Kasumi-1 (cell line): ENCODE measurements around the gene NPFFR1.
A peak's percentile ranks its signal among the peaks of the same experiment; 100 is the strongest.

Source experiments
- DNase-seq, 2 experiments: peaks; one replicate each; lab custom pipeline; 2025; lab: John Stamatoyannopoulos, UW

The NPFFR1 gene, protein sequence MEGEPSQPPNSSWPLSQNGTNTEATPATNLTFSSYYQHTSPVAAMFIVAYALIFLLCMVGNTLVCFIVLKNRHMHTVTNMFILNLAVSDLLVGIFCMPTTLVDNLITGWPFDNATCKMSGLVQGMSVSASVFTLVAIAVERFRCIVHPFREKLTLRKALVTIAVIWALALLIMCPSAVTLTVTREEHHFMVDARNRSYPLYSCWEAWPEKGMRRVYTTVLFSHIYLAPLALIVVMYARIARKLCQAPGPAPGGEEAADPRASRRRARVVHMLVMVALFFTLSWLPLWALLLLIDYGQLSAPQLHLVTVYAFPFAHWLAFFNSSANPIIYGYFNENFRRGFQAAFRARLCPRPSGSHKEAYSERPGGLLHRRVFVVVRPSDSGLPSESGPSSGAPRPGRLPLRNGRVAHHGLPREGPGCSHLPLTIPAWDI

DNA sequence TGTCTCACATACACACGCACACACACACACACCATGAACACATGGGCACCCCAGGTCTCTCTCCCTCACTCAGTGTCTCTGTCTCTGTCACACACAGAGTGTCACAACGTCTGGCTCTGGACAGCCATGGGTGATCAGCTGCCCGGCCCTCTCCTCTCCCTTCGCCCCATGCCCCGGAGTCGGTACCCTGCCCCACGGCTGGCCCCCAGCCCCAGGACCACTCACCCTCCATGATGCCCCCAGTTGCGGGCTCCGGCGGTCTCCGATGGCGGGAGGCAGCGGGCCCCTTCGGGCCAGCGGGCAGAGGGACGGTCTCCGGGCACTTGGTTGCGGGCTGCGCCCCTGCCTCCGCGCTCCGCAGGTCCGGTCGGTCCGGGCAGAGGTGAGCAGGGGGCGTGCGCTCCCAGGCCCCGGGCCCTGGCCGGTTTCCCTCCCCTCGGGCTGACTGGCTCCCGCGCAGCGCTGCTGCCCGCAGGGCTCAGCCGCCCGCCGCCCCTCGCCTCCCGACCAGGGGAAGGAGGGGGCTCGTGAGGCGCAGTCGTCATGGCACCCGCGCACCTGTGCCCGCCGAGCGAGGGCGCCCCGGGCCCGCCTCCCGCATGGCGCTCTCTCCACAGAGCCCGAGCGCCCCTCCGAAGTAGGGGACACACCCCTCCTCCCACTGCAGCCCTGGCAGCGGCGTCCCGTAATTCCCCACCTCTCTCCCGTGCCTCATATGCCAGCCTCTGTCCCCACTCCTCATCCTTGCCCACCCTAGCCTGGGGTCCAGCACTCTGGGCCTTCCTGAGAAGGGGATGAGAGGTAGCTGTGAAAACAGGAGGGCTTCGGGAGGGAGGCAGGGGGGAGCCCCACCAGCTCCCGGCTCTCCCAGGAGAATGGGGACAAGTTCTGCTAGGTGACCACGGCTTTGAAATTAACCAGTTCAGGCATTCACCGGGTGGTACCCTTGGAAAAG, at the start of gene NPFFR1:
Gene NPFFR1 (minus strand): TSS at position 560 of the 955 bp plus-strand sequence. CDS start 328 bp downstream, at position 232.
- no peak for DNase-seq

DNA sequence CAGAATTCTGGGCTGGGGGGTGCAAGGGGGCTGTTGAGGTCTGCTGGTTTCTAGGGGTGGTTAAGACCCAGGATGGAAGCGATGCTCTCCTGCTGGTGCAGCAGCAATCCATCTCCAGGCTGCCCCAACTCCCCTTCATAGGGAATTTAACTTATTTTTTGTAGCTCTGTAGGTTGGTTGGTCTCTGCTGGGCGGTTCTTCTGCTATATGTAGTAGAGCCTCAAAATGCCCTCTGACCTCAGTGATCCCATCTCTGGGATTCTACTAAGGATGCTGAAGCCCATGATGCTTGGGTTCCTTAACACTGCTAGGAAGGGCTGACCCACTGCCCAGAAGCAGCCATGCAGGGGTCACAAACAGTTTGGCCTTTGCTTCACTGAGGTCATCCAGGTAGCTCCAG, 49.5 kb upstream of the NPFFR1 start:
- DNase-seq, result no peak

DNA sequence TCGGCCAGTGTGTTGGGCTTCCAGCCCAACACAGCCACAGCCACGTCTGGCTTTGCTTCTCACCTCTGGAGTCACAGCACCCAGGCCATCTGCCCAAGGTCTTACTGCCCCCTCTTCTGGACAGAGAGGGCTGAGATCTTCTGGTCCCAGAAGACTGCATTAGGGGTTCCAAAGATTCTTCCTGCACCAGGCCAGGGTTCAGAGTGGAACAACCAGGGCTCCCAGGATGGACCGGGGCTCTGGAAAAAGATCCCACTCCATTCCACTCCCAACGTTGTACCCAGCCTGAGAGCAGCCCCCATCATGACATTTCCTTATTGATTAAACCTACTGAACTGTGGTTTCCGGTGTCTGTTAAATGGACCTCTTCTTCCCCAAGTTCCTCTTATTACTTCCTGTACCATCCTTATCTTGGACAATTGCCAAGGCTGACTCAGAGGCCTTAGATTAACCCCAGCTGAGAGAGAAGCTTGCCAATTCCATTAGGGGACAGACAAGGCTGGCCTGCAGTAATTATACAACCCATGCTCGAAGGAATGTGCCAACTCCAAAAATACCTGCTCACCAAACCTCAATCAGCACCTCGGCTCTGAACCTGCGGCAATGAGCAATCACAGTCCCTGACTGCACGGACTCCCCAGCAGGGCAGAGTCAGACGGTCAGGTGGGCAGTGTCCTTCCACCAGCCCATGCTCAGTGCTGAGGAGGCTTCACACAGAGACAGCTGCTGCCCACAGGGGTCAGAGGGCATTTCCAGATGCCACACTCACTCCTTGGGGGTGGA, 47.9 kb upstream of the NPFFR1 start:
- DNase-seq, result peak; percentile 99 to 100

DNA sequence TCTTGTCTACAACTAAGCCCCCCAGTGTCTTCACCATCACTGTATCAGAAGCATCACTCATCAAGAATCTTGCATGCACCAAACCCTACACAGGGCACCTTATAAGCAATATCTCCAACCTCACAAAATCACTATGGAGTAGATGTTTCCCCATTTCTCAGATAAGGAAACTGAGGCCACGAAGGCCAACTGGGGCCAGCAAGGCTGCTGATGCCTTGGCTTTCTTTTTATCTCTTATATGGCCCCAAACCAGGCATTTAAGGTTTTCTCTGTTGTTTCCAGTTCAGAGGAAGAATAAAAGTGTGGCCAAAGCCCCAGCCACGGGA, 47.3 kb upstream of the NPFFR1 start:
- DNase-seq, result no peak

DNA sequence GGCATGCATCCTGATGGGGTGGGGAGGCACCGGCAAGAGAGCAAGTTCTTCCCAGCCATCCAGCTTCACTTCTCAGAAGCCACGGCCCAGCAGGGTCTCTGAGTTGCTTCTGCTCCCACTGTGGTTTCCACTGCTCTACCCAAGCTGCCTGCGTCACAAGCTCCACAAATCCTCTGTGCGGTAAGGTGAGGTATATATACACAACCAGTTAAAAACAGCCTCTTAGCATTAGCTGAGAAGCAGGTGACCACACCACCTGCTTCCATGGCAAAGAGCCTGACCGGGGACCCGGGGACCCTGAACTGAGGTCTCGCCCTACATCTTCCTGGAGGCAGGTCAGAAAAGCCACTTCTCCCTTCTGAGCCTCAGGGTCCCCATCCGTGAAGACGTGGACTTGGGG, 46.9 kb upstream of the NPFFR1 start:
- DNase-seq, result no peak

DNA sequence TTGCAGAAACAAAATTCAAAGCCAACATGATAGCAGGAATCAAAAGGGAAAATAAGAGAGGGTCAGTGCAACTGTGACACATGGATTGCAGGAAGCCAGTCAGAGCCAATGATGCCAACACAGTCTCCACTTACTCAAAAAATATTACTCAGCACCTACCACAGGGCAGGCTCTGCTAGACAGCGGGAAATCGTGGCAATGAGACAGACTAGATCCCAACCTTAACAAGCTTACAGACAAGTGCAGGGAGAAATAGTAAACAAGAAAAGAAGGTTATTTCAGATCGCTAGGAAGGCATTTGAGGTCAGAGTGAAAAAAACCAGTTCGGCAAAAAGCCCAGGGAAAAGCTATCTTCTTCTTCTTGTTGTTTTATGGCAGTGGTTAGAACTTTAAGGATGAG, 45.2 kb upstream of the NPFFR1 start:
- no peak for DNase-seq

DNA sequence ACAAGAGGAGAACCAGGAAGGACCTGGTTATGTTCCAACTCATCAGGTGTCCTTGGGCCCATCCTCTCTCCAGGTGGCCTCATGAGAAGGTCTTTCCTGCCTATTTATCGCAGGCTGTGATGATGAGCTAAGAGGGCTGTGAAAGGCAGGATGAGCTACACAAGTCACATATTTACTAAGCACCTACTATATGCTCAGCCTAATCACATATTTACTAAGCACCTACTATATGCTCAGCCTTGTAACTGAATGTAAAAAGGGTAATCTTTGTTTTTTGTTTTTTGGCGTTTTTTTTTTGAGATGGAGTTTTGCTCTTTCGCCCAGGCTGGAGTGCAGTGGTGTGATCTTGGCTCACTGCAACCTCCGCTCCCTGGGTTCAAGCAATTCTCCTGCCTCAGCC, 44.2 kb upstream of the NPFFR1 start:
- DNase-seq, result no peak

DNA sequence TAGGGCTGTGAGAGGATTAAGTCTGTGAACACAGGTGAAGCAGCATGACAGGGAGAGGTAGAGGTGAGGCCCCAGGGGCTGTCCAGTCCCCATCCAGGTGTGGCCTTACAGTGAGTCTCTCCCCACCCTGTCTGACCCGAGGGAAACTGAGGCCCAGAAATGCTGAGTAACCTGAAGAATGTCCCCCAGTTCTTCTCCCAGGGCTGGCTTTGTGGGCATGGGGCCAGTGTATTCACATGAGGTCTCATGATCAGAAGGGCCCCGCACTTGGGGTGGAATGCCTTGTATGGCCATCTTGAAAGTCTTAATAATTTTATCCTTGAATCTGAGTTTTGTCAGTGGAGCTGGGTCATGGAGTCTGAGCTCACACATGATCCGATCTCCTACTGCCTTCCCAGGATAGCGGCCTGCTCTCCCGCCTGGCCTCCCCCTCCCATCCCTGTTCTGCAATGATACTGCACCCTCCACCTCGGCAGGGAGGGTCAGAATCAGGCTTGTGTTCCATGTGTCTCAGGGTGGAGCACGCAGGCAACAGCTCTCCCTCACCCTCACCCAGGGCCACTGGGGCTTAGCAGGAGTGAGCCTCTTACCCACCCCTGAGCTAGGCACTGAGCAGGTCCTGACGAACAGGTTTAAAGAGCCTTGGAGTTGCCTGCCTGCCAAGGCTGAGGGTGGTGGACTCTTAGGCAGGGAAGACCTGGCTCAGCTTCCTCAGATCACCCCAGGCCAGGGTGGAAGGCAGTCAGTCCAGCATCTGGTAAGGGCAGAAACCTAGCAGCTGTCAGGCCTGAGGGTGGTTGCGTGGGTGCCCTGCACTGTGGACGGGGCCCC, 41.4 kb upstream of the NPFFR1 start:
- DNase-seq, result no peak

DNA sequence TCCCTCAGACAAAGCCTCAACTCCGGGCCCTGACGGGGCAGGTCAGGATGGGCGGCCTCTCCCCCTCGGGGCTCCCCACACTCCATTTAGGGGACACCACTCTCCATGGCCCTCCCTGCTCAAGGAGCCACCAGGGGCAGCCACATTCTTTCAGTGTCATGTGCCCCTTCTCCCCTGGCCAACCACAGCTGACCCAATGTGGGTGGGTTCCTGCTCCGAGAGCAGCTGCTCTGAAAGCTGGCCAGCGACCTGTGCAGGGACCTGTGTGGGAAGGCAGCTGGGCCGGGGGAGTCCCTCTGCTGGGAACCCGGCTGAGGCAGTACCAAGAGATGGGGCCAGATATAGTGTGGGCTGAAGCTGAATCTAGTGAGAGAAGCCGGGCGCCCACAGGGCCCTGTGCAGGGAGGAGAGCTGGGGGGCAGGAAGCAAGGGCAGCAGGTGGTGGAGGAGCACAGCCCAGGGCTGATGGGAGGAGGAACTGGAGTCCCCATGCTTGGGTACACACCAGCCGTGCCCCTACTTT, 40.6 kb upstream of the NPFFR1 start:
- DNase-seq, result no peak

DNA sequence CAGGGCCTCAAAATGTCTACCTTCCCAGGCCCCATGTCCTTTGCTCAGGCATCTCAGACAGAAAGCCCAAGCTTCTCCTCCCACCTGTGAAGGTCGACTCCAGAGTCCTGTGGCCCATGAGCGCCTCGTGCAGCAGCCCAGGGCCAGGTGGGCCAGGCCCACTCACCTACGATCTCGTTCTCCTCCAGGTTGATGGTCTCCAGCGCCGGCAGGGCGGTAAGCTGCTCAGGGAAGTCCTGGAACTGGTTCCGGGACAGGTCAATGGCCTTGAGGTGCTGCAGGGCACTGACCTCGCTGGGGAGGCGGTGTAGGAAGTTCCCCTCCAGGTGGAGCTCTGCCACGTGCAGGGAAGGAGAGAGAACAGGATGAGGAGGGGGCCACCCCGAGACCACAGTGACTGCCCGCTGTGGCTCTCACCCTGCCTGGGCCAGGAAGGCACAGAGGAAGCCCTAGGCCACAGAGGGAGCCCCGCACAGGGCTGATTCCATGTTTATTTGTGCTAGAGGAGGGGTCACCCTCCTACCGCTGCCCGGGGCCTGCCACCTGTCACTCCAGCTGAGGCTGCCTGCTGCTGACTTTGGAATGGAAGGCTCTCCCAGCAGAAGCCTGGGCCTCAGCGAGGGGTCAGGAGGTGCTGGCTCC, 40.0 kb upstream of the NPFFR1 start:
- no peak for DNase-seq

DNA sequence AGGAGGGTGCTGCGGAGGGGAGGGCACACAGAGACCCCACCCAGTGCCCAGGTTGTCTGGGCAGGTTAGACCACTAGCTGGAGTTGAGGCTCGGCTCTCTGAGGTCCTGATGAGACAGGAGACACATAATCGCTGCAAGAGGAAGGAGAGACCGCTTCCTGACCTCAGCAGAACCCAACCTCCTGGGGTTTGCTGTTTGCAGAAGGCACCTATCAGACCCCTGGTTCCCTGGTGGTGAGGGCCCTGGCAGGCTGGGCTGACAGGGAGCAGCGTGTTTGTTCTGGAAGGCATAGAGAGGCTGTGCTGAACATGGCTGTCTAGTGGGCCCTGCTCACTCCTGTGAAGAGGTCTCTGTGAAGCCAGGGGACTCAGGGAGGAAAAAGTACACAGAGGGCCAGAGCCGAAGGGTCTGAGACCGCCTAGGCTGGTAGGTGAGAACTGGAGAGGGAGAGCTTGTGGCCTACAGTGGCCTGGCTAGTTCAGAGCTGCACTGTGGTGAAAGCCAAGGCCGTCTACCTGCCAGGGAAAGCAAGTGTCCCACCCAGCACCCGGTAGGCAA, 39.4 kb upstream of the NPFFR1 start:
- DNase-seq, result no peak

DNA sequence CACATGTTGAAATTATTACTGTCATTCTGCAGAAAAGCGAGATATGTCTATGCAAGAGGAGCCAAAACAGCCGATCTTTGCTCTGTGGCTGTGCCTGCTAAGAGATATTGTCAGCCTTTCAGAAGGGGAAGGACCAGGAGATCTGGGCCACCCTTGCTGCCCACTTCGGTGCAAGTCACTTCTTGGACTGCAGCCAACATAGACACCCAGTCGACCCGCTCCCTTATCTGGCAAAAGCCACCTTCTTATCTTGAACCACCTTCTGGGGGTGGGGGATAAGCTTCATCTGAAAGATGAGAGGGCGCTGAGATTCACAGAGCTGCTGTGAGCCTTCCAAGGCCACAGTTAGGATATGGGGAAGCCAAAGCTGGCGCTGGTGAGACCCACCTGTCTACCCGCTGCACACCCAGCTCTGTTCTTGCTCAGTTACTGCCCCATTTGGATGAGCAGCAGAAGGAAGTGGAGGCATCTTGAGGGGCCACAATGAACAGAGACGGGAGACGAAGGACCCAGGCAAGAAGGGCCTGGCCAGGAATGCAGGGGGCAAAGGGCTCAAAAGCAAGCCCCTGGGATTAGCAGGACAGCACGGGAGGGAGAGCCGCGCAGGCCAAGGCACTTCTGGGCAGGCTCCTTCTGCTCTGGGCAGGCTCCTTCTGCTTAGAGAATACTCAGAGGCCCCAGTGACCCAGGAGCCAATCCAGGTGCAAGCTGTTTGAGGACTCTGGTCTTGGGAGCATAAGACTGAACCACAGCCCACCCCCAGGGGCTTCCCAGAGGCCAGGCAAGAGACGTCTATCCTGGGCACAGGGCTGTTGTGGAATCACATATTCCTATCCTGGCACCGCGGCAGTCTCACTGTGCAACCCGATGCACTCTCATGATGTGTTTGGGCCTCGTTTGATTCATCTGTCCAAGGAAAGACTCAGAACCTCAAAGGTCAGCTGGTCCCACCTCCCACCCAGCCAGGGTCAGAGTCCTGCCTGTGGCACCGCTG, 38.4 kb upstream of the NPFFR1 start:
- no peak for DNase-seq

DNA sequence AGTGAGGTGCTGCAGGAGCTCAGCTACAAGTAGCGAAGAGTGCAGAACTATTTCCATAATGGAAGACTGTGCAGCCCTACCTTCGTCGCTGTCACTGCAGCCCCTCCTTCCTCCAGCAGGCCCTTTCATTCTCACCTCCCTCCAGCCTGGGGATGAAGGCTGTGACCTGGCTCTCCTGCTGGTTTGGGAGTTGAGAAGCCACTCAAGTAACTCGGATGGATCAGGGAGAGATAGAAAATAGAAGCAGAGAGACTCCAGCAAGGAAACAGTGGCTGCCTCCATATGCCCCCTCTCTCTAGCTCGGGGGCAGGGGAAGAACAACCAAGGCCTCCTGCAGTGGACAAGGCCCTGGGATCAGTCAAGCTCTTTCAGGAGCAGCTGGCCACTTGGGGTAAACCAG, 37.4 kb upstream of the NPFFR1 start:
- DNase-seq, result no peak

DNA sequence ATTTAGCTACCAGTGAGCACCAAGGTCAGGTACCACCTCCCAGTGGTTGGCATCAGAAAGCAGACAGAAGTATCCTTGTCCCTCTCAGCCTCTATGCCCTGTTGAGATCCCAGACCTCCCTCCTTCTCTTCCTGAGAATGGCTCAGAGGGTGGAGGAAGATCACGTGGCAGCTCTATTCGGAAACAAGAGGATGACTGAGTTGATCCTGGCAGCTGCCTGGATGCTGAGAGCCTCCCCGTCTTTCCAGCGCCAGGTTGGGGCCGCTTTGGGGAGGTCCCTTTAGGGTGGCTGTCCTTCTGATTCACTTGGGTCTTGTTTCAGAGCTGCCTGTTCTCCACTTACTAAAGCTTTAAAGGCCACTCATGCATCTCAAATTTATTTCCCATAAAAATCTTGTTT, 36.9 kb upstream of the NPFFR1 start:
- DNase-seq, result no peak

DNA sequence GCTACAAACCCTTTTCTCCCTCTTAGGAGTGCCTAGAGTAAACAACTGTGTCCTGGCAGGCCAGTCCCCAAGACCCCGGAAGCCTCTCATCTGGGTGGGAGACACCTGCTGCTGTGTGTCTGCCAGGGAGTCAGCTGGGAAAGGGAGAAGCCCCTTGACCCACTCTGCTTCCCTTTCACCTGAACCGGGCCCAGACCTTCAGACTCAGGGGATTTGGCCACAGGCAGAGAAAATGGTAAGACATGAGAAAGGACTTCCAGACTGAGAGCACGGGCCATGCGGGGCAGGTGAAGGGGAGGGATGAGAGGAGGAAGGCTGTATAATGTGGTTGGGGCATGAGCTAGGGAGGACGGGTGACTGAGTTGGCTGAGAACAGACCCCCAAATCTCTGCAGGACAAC, 36.0 kb upstream of the NPFFR1 start:
- DNase-seq, result no peak

DNA sequence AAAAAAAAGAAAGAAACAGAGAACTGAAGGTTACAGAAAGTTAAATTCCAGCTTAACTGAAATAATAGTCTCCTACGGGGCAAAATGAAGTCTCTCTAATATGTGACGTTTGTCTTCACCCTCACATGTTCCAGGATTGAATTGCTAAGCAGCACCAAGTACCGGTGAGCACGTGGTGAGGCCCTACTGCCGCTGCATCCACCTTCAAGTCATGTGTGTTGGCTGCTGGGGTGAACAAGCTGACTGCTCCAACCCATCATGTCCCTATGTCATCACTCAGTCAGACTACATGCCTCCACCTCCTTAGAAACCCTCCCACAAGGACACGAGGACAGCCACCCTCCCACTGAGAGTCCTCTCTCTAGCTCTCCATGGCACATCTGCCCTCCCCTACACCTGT, 35.4 kb upstream of the NPFFR1 start:
- no peak for DNase-seq

DNA sequence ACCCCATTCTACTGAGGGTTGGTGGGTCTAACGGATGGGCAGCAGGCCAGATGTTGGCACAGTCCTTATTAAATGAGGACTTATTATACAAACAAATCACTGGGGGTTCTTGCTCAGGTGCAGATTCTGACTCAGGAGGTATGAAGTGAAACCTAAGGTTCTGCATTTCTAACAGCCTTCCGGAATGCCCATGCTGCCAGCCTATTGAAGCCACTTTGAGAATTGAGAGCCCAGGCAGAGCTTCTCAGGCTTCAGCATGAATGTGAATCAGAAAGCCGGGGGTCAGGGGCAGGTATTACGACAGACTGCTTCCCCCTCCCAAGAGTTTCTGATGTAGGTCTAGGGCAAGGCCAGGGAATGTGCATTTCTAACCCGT, 34.1 kb upstream of the NPFFR1 start:
- DNase-seq, result no peak

DNA sequence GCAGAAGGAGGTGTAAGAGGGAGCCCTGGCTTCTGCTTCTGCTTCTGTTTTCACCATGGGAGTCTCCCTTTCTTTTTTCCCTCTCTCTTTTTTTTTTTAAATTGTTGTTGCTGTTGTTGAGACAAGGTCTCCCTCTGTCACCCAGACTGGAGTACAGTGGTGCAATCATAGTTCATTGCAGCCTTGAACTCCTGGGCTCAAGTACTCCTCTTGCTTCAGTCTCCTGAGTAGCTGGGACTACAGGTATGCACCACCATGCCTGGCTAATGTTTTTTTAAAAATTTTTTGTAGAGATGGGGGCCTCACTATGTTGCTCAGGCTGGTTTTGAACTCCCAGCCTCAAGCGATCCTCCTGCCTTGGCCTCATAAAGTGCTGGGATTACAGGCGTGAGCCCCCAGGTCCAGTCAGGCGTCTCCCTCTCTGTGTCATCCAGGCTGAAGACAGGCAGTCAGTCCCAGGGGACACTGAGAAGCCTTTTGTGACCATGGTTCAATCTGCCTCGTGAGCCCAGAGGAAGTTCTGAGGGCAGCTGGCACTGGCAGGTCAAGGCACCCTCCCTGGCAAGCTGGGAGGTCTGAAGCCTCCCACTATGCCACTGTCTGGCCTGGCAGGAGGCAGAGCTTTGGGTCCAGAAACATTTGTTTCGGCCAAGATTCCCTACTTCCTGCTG, 33.6 kb upstream of the NPFFR1 start:
- no peak for DNase-seq

DNA sequence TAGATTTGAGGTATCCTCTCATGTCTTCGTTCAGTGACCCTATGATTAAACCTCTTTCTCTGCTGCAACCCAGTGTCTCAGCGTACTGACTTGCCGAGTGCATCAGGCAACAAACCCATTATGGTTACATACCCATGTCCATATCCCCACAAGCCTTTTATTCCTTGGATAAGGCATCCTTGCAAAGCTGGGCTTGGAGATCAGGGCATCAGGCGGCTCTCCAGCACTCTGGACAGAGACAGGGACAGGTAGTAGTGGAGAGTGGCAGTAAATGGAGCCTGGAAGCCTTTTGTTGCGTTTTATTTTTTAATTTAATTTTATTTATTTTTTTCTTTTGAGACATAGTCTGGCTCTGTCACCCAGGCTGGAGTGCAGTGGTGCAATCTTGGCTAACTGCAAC, 32.0 kb upstream of the NPFFR1 start:
- peak in 1 of 2 experiments; percentile 22 for DNase-seq
